Measurements from ENCODE around the gene GPR135.

GPR135 gene

GRCh38 chr14:59465316-59466135 lies at the start of gene GPR135:
GPR135 (minus strand) TSS chr14:59465380; CDS start chr14:59465226, 154 bp downstream.
- DNase-seq, result peak in 5 of 14 donors; percentile 31 to 79 (median 36)

- peak in 1 of 14 donors; percentile 30 for DNase-seq
These were observed 46.9 kb upstream of the GPR135 start for GRCh38 chr14:59511916-59512575.

GRCh38 chr14:59510966-59511365 lies 45.8 kb upstream of the GPR135 start:
- DNase-seq, result no peak

- no peak for DNase-seq
These were observed 44.8 kb upstream of the GPR135 start for GRCh38 chr14:59510001-59510400.

GRCh38 chr14:59509101-59509500 lies 43.9 kb upstream of the GPR135 start:
- DNase-seq, result no peak

GRCh38 chr14:59507752-59508103 lies 42.5 kb upstream of the GPR135 start:
- DNase-seq, result no peak

GRCh38 chr14:59507063-59507751 lies 42.0 kb upstream of the GPR135 start:
- peak in 6 of 14 donors; percentile 4 to 52 (median 10) for DNase-seq

- DNase-seq, result no peak
These were observed 38.1 kb upstream of the GPR135 start for GRCh38 chr14:59503256-59503655.

- no peak for DNase-seq
These were observed 35.6 kb upstream of the GPR135 start for GRCh38 chr14:59500732-59501131.

- DNase-seq, result no peak
These were observed 27.2 kb upstream of the GPR135 start for GRCh38 chr14:59492384-59492783.

- no peak for DNase-seq
These were observed 25.6 kb upstream of the GPR135 start for GRCh38 chr14:59490756-59491155.

GRCh38 chr14:59484639-59485175 lies 19.5 kb upstream of the GPR135 start:
- DNase-seq, result peak in 1 of 14 donors; percentile 57

GRCh38 chr14:59483819-59484638 lies 18.8 kb upstream of the GPR135 start, which contains the start of the genes JKAMP and L3HYPDH:
JKAMP (plus strand) TSS chr14:59484517; CDS start chr14:59484590, 73 bp downstream.
L3HYPDH (minus strand) TSS chr14:59484408; CDS start chr14:59484316, 92 bp downstream.
- peak; percentile 55 to 97 (median 94) for DNase-seq

GRCh38 chr14:59483363-59483762 lies 18.2 kb upstream of the GPR135 start:
- peak in 3 of 14 donors; percentile 31 to 56 (median 40) for DNase-seq

GRCh38 chr14:59482541-59483331 lies 17.6 kb upstream of the GPR135 start:
- peak in 1 of 14 donors; percentile 27 for DNase-seq

- no peak for DNase-seq
These were observed 16.8 kb upstream of the GPR135 start for GRCh38 chr14:59481871-59482540.

GRCh38 chr14:59481407-59481806 lies 16.2 kb upstream of the GPR135 start:
- DNase-seq, result no peak

GRCh38 chr14:59480166-59480565 lies 15.0 kb upstream of the GPR135 start:
- DNase-seq, result no peak

GRCh38 chr14:59478540-59478939 lies 13.4 kb upstream of the GPR135 start:
- DNase-seq, result no peak

GRCh38 chr14:59475709-59476108 lies 10.5 kb upstream of the GPR135 start:
- DNase-seq, result no peak

Measured in C1 segment of cervical spinal cord (tissue), 14 donors.